HG03095 (cell line): ENCODE data around the gene TAS2R41.
"Not testable (repeated sequence)": the region's sequence is repeated elsewhere in the genome, so short reads cannot be mapped to it uniquely, and the experiment has no call there.

ENCODE experiments used
- ATAC-seq: cut with Tn5 transposase; IDR thresholded peaks from one replicate; pipeline ENCODE4 v1.9.1; 2021; ENCODE audit warnings: moderate library complexity; ENCODE audit not compliant: unreplicated experiment

The TAS2R41 gene

GRCh38 chr7:143455942-143456341 is 21.7 kb upstream of the TAS2R41 start:
- ATAC-seq: no peak

DNA sequence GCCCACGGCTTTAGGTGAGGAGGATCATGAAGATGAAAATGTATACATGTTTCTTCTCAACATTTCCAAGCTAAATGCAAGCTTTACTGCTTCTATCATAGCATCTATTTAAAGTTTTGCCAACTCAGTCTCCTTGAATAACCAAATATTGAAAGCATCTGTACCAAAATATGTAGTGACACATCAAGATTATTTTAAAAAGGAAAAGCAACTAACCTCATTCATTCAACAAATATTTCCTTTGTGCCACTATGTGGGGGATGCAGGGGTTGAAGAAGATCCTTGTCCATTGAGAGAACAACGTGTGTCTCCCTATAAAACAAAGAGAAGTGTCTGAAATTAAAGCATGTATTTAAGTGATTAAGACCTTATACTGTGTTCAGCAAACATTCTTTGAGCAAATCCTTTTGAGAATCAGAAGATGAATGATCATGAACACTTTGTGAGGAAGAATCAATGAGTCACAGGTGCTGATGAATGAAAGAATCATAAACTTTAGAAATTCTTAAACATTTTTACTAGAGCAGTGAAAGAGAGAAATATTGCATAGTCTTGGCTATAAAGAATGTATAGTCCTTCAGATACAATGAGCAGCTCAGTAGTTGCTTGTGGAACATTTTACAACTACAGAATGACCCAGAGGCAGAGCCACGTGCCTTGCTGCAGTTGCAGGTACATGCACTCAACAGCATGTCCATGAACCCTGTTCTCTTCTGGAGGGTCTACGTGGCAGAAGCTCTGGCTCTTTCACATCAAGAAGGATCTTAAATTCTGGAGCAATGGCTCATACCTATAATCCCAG is 20.5 kb upstream of the TAS2R41 start:
- no peak for ATAC-seq

DNA sequence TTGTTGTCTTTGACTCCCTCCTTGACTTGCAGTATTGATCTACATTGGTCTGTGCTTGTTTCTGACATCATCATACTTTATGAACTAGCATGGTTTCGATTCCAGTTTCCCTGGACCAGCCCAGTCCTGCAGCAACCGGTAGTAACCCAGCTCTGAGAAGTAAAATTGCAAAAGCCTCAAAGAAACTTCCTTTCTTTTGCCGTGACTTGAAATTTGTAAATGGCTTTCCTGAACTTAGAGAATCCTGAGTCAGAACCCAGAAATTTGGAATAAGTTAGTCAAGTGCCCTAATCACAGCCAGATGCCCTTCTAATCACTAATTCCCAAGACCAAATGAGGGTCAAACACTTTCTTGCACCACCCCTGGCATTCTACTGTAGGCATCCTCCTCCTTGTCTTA is 19.4 kb upstream of the TAS2R41 start:
- ATAC-seq: no peak

GRCh38 chr7:143458681-143459080 is 19.0 kb upstream of the TAS2R41 start:
- ATAC-seq: no peak

DNA sequence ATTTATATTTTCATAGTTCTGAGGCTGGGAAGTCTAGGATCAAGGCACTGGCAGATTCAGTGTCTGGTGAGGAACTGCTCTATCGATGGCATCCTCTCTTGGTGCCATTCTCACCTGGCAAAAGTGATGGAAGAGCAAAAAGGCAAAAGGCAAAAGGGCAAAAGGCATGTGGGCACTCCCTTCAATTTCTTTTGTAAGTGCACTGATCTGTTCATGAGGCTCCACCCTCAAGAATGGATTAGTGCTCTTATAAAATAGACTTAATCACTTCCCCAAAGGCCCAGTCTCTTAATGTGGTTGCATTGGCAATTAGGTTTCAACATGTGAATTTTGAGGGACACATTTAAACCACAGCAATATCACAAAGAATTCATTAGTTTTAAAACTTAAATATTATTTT is 18.3 kb upstream of the TAS2R41 start:
- ATAC-seq: no peak

GRCh38 chr7:143460271-143460979 is 17.2 kb upstream of the TAS2R41 start:
- ATAC-seq: no peak

- no peak for ATAC-seq
Measured at GRCh38 chr7:143462045-143462444, 15.6 kb upstream of the TAS2R41 start.

- ATAC-seq: no peak
Measured at GRCh38 chr7:143463556-143463955, 14.1 kb upstream of the TAS2R41 start.

DNA sequence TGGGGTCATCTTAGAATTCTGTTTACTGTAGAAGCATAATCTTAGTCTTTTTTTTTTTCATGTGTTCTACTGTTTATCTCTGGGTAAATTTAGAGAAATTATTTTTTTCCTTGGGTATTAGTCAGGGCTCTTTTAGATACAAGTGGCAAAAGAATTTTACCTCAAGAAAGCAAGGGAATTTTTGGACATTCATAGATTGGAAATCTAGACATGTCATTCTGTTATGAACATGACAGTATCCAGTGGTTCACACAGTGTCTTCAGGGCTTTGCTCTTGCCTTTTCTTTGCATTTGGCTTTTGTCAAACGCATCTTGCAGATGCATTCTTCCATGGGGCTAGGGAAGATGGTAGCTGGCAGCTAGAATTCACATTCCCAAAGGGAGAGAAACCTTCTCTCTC is 13.7 kb upstream of the TAS2R41 start:
- no peak for ATAC-seq

DNA sequence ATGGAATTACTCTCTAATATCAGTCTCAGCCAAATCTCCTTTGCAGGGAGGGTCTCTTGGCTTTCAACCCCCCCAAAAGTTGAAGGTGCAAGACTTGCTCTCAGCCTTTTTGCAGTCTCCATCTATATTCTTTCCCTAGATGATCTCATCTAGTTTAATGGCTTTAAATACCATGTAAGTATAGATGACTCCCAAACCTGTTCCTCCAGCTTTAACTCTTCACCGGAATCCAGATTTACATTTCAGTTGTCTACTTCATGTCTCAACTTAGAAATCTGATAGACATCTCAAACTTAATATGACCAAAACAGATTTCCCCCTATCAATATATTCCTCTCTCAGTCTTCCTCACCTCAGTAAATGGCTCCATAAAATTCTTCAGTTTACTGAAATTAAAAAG is 9.9 kb upstream of the TAS2R41 start:
- no peak for ATAC-seq

DNA sequence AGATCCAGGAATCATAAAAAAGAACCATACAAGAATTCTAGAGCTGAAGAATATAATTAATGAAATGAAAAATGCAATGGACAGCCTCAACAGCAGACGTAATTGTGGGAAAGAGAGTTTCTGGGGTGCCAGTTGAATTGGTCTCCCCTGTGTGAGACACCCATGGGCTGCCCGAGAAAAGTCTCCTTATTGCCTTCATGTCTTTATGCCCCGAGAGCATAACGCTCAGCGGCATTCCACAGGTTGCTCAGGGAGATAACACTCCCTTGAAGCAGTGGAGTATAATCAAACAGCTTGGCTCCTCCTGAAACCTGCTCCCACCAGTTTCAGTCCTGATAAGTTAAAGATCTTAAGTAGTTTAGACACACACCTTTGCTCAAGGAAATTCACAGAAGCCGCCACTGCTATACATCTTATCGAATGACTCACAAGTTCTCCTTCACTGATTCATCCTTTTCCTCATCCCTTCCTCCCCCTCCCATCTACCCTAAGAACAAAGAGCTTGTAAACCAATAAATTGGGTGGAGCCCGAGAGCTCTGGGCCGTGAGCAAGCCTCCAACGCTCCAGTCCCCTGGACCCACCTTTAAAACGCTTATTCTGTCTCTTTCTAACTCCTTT is 5.5 kb upstream of the TAS2R41 start:
- not testable (repeated sequence) for ATAC-seq

DNA sequence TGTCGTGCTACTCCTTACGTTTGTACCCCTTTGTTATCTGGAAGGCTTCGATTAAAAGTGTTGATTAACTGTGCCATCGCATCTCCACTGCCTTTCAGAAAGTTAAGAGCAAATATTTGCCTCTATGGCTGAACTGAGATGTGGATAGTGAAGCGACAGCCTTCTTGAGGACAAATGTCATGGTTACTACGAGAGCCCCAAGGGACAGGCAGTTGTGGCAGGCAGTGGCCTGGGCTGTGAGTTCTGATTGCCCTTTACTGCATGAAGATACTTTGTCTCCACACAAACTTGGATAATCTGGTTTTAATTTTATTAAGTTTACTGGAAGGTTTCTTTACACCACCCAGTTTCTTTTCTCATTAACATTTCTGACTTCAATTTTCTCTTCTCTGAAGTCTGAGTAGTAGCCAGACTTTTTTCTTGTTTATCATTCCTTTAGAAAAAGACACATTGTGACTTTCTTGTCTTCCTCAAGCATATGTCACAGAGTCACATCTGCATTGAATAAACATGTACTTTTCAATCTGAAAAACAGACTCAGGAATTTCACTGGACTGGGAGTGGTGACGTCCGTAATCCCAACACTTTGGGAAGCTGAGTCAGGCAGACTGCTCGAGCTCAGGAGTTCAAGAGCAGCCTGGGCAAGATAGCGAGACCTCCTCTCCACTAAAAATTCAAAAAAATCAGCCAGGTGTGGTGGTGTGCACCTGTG is 1.5 kb downstream of the TAS2R41 start:
- no peak for ATAC-seq

- ATAC-seq: no peak
Measured at GRCh38 chr7:143480501-143480900, 2.8 kb downstream of the TAS2R41 start.

DNA sequence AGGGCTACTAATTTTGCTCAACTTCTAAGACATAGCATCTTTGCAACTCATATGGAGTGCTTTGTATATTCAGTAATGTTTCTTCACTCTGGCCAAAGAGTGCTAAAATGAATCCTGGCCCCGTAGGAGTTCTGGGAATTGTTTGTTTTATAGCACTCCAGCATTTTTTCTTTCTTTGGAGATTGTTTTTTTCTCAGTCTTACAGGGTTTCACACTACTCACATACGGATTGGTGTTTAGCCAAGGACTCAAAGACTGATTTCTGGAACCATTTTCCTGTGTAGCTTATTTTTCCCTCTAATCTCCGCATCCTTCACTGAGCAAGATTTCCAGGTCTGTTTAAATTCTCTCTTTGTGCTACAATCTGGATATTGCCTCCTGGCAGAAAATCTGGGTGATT is 6.4 kb downstream of the TAS2R41 start:
- no peak for ATAC-seq

DNA sequence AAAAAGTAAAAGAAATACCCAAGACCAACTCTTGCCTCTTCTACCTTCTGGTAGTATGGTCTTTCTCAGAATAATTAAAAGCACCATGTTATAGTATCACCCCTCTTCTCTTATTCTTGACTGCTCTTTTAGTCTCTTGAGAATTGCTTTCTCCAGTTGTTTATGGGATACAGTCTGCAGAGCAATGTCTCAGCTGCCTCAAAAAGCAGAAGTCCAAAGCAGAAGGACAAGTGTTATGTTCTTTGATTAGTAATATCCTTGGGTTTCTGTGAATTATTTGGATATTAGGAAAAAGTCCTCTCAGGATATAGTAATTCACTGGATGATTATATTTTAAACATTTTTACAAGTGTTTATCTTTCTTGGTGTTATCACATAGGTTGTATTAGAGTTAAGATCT is 7.4 kb downstream of the TAS2R41 start:
- ATAC-seq: no peak

- ATAC-seq: no peak
Measured at GRCh38 chr7:143485500-143485899, 7.8 kb downstream of the TAS2R41 start.

GRCh38 chr7:143486266-143486665 is 8.6 kb downstream of the TAS2R41 start:
- not testable (repeated sequence) for ATAC-seq

DNA sequence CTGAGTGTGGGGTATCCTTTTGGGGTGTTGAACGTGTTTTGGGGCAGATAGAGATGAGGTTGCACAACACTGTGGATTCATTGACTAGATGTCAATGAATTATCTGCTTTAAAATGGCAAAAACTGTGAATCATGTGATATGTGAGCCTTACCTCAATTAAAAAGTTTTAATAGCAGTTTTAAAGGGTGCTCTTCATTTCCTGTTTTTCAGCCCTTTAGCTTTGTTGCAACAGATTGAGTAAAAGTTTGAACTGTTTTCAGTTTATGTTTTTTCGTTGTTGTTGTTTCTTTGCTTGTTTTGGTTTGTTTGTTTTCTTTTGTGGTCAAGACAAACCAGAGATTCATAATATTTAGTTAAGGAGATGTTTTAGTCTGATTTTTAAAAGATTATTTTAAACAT is 9.4 kb downstream of the TAS2R41 start:
- no peak for ATAC-seq

DNA sequence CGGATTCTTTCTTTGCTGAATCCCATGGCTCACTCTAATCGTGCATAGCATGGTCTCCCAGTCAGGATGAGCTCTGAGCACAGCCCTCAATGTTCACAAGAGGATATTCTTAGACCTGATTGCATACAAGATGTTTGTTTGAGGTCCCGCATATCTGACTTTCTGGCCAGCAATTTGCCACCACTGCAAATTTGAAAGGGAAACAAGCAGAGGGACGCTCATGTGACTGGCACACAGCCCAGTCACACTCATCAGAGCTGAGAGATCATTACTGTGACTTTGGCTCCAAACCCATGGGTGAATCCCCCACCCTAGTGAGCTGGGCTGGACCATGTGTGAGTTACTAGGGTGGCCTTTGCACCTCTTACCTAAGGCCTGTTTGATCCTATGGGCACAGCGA is 9.9 kb downstream of the TAS2R41 start:
- no peak for ATAC-seq

DNA sequence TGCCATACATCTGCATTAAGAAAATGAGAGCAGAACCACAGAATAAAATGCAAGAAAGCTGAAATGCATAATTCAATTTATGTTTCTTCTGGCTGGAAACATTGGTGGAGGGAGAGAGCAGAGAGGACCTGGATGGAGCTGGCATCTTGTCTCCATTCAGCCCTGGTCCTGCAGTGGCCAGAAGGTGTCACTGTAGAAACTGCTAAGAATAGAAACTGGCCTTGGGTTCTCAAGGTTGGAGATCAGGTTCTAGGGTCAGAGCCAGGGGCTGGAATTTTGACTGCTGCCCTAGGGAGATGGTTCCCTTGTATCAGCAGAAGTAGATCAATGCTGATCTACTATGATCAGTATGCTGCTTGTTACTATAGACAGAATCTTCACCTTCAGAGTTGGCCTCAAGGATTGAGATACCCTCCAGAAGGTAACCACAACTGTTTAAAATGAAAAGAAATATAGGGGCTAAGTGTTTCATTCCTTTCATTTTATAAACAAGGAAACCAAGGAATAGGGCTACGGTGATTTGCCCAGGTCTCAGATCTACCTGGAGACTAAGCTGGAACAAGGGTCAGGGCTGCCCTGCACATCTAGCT is 13.1 kb downstream of the TAS2R41 start:
- peak; percentile 48 for ATAC-seq

GRCh38 chr7:143492043-143492471 is 14.4 kb downstream of the TAS2R41 start:
- ATAC-seq: no peak
